ENCODE results near the gene NEK1.
A peak's percentile ranks its signal among the peaks of the same experiment; 100 is the strongest.

Gene NEK1

GRCh38 chr4:169417629-169418282, 194.6 kb downstream of the NEK1 start:
- DNase-seq, result no peak

- no peak for DNase-seq
Observed at GRCh38 chr4:169416997-169417396, 195.4 kb downstream of the NEK1 start.

GRCh38 chr4:169416461-169416860, 195.9 kb downstream of the NEK1 start:
- no peak for DNase-seq

GRCh38 chr4:169414913-169415312, 197.5 kb downstream of the NEK1 start:
- DNase-seq, result no peak

GRCh38 chr4:169412046-169412445, 200.3 kb downstream of the NEK1 start:
- no peak for DNase-seq

- DNase-seq, result peak; percentile 0 to 75 (median 45)
Observed at GRCh38 chr4:169410839-169411770, 201.3 kb downstream of the NEK1 start.

GRCh38 chr4:169407217-169407845, 205.1 kb downstream of the NEK1 start:
- no peak for DNase-seq

GRCh38 chr4:169404960-169405359, 207.4 kb downstream of the NEK1 start:
- DNase-seq, result no peak

- DNase-seq, result no peak
Observed at GRCh38 chr4:169400832-169401231, 211.6 kb downstream of the NEK1 start.

GRCh38 chr4:169399976-169400767, 212.2 kb downstream of the NEK1 start:
- no peak for DNase-seq

- DNase-seq, result no peak
Observed at GRCh38 chr4:169398316-169398715, 214.1 kb downstream of the NEK1 start.

- DNase-seq, result no peak
Observed at GRCh38 chr4:169397762-169398161, 214.6 kb downstream of the NEK1 start.

- DNase-seq, result no peak
Observed at GRCh38 chr4:169385376-169385775, 227.0 kb downstream of the NEK1 start.

- DNase-seq, result no peak
Observed at GRCh38 chr4:169384779-169385178, 227.6 kb downstream of the NEK1 start.

- no peak for DNase-seq
Observed at GRCh38 chr4:169383724-169384123, 228.7 kb downstream of the NEK1 start.

GRCh38 chr4:169379688-169380087, 232.7 kb downstream of the NEK1 start:
- DNase-seq, result no peak

- no peak for DNase-seq
Observed at GRCh38 chr4:169377367-169377766, 235.0 kb downstream of the NEK1 start.

GRCh38 chr4:169376421-169376820, 236.0 kb downstream of the NEK1 start:
- no peak for DNase-seq

GRCh38 chr4:169372791-169373190, 239.6 kb downstream of the NEK1 start:
- no peak for DNase-seq

GRCh38 chr4:169369634-169370033, 242.7 kb downstream of the NEK1 start:
- DNase-seq, result no peak

- DNase-seq, result no peak
Observed at GRCh38 chr4:169367826-169368225, 244.6 kb downstream of the NEK1 start.

- DNase-seq, result no peak
Observed at GRCh38 chr4:169366821-169367220, 245.6 kb downstream of the NEK1 start.

GRCh38 chr4:169362607-169363006, 249.8 kb downstream of the NEK1 start:
- DNase-seq, result no peak
